ENCODE data around the gene NFIX. TPM values are rescaled to one million over a fixed set of nuclear protein-coding genes. Genes with fewer than 3 reads are reported as not detected.

Gene NFIX
- total RNA-seq, 4 donors from 2014 or later, result 31.9 to 128 (median 105) TPM

GRCh38 chr19:13047374-13047773, 52.1 kb downstream of the NFIX start:
- Histone ChIP-seq H3K4me1 (peaks cover 88 to 100% of the 10 kb centered on the region in 2 donors), H3K27ac (peak overlapping the region; percentile 97 to 100 (median 99)), H3K9me3 (no peaks in the 10 kb centered on the region), H3K4me3 (no peak overlapping the region), H3K36me3 (no peaks in the 10 kb centered on the region), H3K27me3 (no peaks in the 10 kb centered on the region)
- ATAC-seq, result no peak
- intact Hi-C loops (cut with DNase I; ENCODE audit: low total_unique reads), result no loop called here
- in situ Hi-C loops (cut with MboI; ENCODE audit: low sequenced_read_pairs in 4 of 4), result no loop called here
- no peak for TF ChIP-seq CTCF (IDR thresholded peaks at IDR 0.05 in 4 of 5, conservative IDR thresholded peaks at IDR 0.05 in 1 of 5)
- no peak for TF ChIP-seq POLR2A (IDR thresholded peaks at IDR 0.05)
- no peak for DNase-seq

GRCh38 chr19:13050274-13050673, 55.0 kb downstream of the NFIX start:
- no peaks in the 10 kb centered on the region for H3K27me3 ChIP-seq
- no peaks in the 10 kb centered on the region for H3K36me3 ChIP-seq
- TF ChIP-seq CTCF (IDR thresholded peaks at IDR 0.05 in 4 of 5, conservative IDR thresholded peaks at IDR 0.05 in 1 of 5) (no peak), POLR2A (IDR thresholded peaks at IDR 0.05) (no peak)
- no peaks in the 10 kb centered on the region for H3K9me3 ChIP-seq
- no peak overlapping the region for H3K4me3 ChIP-seq
- peak overlapping the region; percentile 92 to 100 (median 96) for H3K27ac ChIP-seq
- ATAC-seq (no peak), DNase-seq (no peak)
- intact Hi-C loops (cut with DNase I; ENCODE audit: low total_unique reads), result no loop called here
- peaks cover 89 to 100% of the 10 kb centered on the region in 2 donors for H3K4me1 ChIP-seq
- in situ Hi-C loops (cut with MboI; ENCODE audit: low sequenced_read_pairs in 4 of 4), result no loop called here

GRCh38 chr19:13051557-13052165, 56.4 kb downstream of the NFIX start:
- Histone ChIP-seq H3K36me3 (no peaks in the 10 kb centered on the region), H3K27me3 (no peaks in the 10 kb centered on the region), H3K4me1 (peaks cover 89 to 100% of the 10 kb centered on the region in 2 donors), H3K9me3 (no peaks in the 10 kb centered on the region), H3K27ac (peak overlapping the region; percentile 92 to 100 (median 96)), H3K4me3 (peak overlapping the region; percentile 6 to 60 (median 32))
- intact Hi-C loops (cut with DNase I; ENCODE audit: low total_unique reads) (no loop called here), in situ Hi-C loops (cut with MboI; ENCODE audit: low sequenced_read_pairs in 4 of 4) (no loop called here)
- TF ChIP-seq CTCF (IDR thresholded peaks at IDR 0.05 in 4 of 5, conservative IDR thresholded peaks at IDR 0.05 in 1 of 5), result no peak
- no peak for TF ChIP-seq POLR2A (IDR thresholded peaks at IDR 0.05)
- ATAC-seq, result peak; percentile 51 to 70
- DNase-seq, result peak; percentile 63 to 89

- peak overlapping the region; percentile 92 to 100 (median 96) for H3K27ac ChIP-seq
- H3K4me3 ChIP-seq, result peak overlapping the region in 3 of 4 donors; percentile 6 to 60 (median 31)
- H3K27me3 ChIP-seq, result no peaks in the 10 kb centered on the region
- intact Hi-C loops (cut with DNase I; ENCODE audit: low total_unique reads), result no loop called here
- H3K9me3 ChIP-seq, result no peaks in the 10 kb centered on the region
- in situ Hi-C loops (cut with MboI; ENCODE audit: low sequenced_read_pairs in 4 of 4), result no loop called here
- ATAC-seq (no peak), DNase-seq (no peak)
- H3K4me1 ChIP-seq, result peaks cover 89 to 100% of the 10 kb centered on the region in 2 donors
- no peaks in the 10 kb centered on the region for H3K36me3 ChIP-seq
- TF ChIP-seq CTCF (IDR thresholded peaks at IDR 0.05 in 4 of 5, conservative IDR thresholded peaks at IDR 0.05 in 1 of 5) (no peak), POLR2A (IDR thresholded peaks at IDR 0.05) (no peak)
These were observed 57.3 kb downstream of the NFIX start for GRCh38 chr19:13052447-13053175.

Measured in gastrocnemius medialis (tissue), 4 donors.